Measurements from ENCODE around the gene XPC.

XPC gene

GRCh38 chr3:14175383-14176037, 2.9 kb downstream of the XPC start:
- no peak for DNase-seq (ENCODE audit: extremely low read depth, low read depth)
- no peak for TF ChIP-seq CTCF (IDR thresholded peaks at IDR 0.05; ENCODE audit: low read depth, low read length, missing control alignments)
- H3K4me3 ChIP-seq (replicated peaks; ENCODE audit: low read depth, low read length) = peak overlapping the region; percentile 22

- no peak for TF ChIP-seq CTCF (IDR thresholded peaks at IDR 0.05; ENCODE audit: low read depth, low read length, missing control alignments)
- DNase-seq (ENCODE audit: extremely low read depth, low read depth) = no peak
- H3K4me3 ChIP-seq (replicated peaks; ENCODE audit: low read depth, low read length) = 0 out of 2 replicates have a peak overlapping the region, but pooled peaks have one; percentile 22
Observed at GRCh38 chr3:14174483-14174882, 3.9 kb downstream of the XPC start.

- DNase-seq (ENCODE audit: extremely low read depth, low read depth) = no peak
- no peak overlapping the region for H3K4me3 ChIP-seq (replicated peaks; ENCODE audit: low read depth, low read length)
- TF ChIP-seq CTCF (IDR thresholded peaks at IDR 0.05; ENCODE audit: low read depth, low read length, missing control alignments) = no peak
Observed at GRCh38 chr3:14172496-14172895, 5.9 kb downstream of the XPC start.

GRCh38 chr3:14170531-14171159, 7.8 kb downstream of the XPC start:
- DNase-seq (ENCODE audit: extremely low read depth, low read depth) = peak; percentile 66
- no peak for TF ChIP-seq CTCF (IDR thresholded peaks at IDR 0.05; ENCODE audit: low read depth, low read length, missing control alignments)
- no peak overlapping the region for H3K4me3 ChIP-seq (replicated peaks; ENCODE audit: low read depth, low read length)

- DNase-seq (ENCODE audit: extremely low read depth, low read depth) = no peak
- no peak overlapping the region for H3K4me3 ChIP-seq (replicated peaks; ENCODE audit: low read depth, low read length)
- TF ChIP-seq CTCF (IDR thresholded peaks at IDR 0.05; ENCODE audit: low read depth, low read length, missing control alignments) = no peak
Observed at GRCh38 chr3:14169871-14170270, 8.5 kb downstream of the XPC start.

GRCh38 chr3:14169435-14169834, 9.0 kb downstream of the XPC start:
- H3K4me3 ChIP-seq (replicated peaks; ENCODE audit: low read depth, low read length) = no peak overlapping the region
- TF ChIP-seq CTCF (IDR thresholded peaks at IDR 0.05; ENCODE audit: low read depth, low read length, missing control alignments) = no peak

More at GRCh38 chr3:14169435-14169834, 9.0 kb downstream of the XPC start:
- no peak for DNase-seq (ENCODE audit: extremely low read depth, low read depth)
